GM19099 (cell line): Measurements from ENCODE around the gene YTHDF2.

Experiments used
- POLR2A ChIP-seq: IDR thresholded peaks from 3 replicates; pipeline ENCODE4 v1.6.1; 2011; ENCODE audit warnings: low read depth; ENCODE audit not compliant: insufficient read length; ENCODE audit errors: extremely low read depth

YTHDF2 gene

GRCh38 chr1:28812669-28813468 lies 76.1 kb downstream of the YTHDF2 start:
- no peak for TF ChIP-seq POLR2A

DNA sequence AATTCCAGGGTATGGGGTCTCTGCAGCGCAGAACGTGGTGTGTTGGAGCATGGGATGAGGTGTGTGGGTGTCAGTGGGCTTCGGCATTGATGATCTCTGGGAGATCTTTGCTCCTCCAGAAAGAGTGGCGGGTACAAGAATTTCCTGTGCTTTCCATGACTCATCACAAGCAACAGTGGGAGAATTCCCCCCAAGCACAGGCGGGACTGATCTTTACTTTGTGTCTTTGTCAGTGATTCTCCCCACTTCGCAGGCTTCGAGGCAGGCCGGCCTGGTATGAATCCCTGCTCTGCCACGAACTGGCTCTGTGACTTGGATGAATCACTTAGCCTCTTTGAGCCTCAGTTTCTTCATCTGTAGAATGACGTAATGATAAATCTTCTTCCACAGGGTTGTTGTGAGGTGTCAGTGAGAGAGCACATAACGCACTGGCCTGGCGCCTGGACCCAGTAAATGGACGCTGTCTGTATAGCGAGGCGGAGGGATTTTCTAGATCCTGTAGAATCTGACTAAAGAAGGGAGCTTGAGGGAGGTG lies 77.3 kb downstream of the YTHDF2 start:
- no peak for TF ChIP-seq POLR2A

- no peak for TF ChIP-seq POLR2A
These were observed 78.9 kb downstream of the YTHDF2 start for GRCh38 chr1:28815533-28816185.

DNA sequence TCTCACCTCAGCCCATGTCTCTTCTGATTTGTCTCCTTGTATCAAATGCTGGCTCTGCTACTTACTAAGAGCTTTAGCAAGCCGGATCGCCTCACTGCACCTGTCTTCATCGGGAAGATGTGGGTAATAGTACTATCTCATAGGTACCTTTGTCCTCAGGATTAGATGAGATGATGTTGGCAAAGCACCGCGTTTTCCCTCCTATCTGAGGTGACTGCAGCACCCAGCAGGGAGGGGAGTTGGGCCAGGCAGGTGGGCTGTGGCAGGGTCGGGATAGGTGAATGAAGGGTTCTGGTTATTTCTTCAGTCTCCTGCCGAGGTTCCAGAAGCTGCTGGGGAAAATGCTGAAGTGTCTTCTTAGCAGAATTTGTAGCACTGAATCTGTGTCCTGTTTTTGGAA lies 80.4 kb downstream of the YTHDF2 start:
- TF ChIP-seq POLR2A, result no peak

GRCh38 chr1:28819020-28819419 lies 82.3 kb downstream of the YTHDF2 start:
- TF ChIP-seq POLR2A, result no peak
